OCI-LY1 (cell line): Measurements from ENCODE around the gene GATA2.

Source experiments
- H2AFZ ChIP-seq: fragments of 200-600 bp; sonication (generic), shearing (Covaris generic); 2 replicates; pipeline ENCODE4 v1.6.0; 2014; ENCODE audit warnings: antibody characterized with exemption, mild to moderate bottlenecking, low read length
- H3F3A ChIP-seq: fragments of 200-600 bp; sonication (generic), shearing (Covaris generic); 2 replicates; pipeline ENCODE4 v1.6.0; 2014; ENCODE audit warnings: mild to moderate bottlenecking, antibody characterized with exemption, low read length, moderate library complexity; ENCODE audit not compliant: insufficient read depth
- H3K27ac ChIP-seq: fragments of 200-600 bp; sonication (generic); 2 replicates; pipeline ENCODE4 v1.5.1; 2014; ENCODE audit warnings: low read length, mixed run types, mild to moderate bottlenecking, low read depth; ENCODE audit not compliant: poor library complexity, severe bottlenecking
- H3K27me3 ChIP-seq: fragments of 200-600 bp; sonication (generic); 2 replicates; pipeline ENCODE4 v1.6.0; 2014; ENCODE audit warnings: antibody characterized with exemption, mild to moderate bottlenecking, low read length, moderate library complexity; ENCODE audit not compliant: insufficient read depth
- H3K36me3 ChIP-seq: fragments of 200-600 bp; sonication (generic); 2 replicates; pipeline ENCODE4 v1.6.1; 2014; ENCODE audit warnings: mild to moderate bottlenecking, antibody characterized with exemption, low read length, moderate library complexity, mixed read lengths; ENCODE audit not compliant: insufficient read depth
- H3K4me1 ChIP-seq: fragments of 200-600 bp; sonication (generic); 2 replicates; pipeline ENCODE4 v1.5.1; 2014; ENCODE audit warnings: mild to moderate bottlenecking, low read length, moderate library complexity; ENCODE audit not compliant: insufficient read depth, severe bottlenecking
- H3K4me2 ChIP-seq: fragments of 200-600 bp; sonication (generic), shearing (Covaris generic); 2 replicates; pipeline ENCODE4 v1.6.1; 2014; ENCODE audit warnings: low read length
- H3K4me3 ChIP-seq: fragments of 200-600 bp; sonication (generic); 2 replicates; pipeline ENCODE4 v1.5.1; 2014; ENCODE audit warnings: low read length, low read depth, mild to moderate bottlenecking, mixed read lengths; ENCODE audit not compliant: poor library complexity, severe bottlenecking
- H3K79me2 ChIP-seq: fragments of 200-600 bp; shearing (Covaris generic); 2 replicates; pipeline ENCODE4 v1.6.1; 2016; ENCODE audit warnings: mixed run types, low read length, mixed read lengths; ENCODE audit not compliant: insufficient read depth
- H3K9ac ChIP-seq: fragments of 200-600 bp; sonication (generic), shearing (Covaris generic); 2 replicates; pipeline ENCODE4 v1.6.1; 2014; ENCODE audit warnings: mild to moderate bottlenecking, low read length, mixed read lengths
- H3K9me2 ChIP-seq: fragments of 200-600 bp; sonication (generic), shearing (Covaris generic); 2 replicates; pipeline ENCODE4 v1.6.1; 2014; ENCODE audit warnings: low read depth, mild to moderate bottlenecking, low read length, mixed read lengths
- H3K9me3 ChIP-seq: fragments of 200-600 bp; shearing (Covaris generic); 2 replicates; pipeline ENCODE4 v1.6.1; 2014; ENCODE audit warnings: low read length, mixed read lengths
- H4K20me1 ChIP-seq: fragments of 200-600 bp; sonication (generic), shearing (Covaris generic); 2 replicates; pipeline ENCODE4 v1.6.0; 2016; ENCODE audit warnings: mild to moderate bottlenecking, low read length; ENCODE audit not compliant: insufficient read depth
- EZH2 ChIP-seq: fragments of 200-600 bp; sonication (generic), shearing (Covaris generic); IDR thresholded peaks from 2 replicates; pipeline ENCODE4 v1.8.0; 2017; ENCODE audit warnings: borderline replicate concordance, mixed run types, mild to moderate bottlenecking, antibody characterized with exemption, low read length, moderate library complexity, mixed read lengths
- TF ChIP-seq, protein P1 (sequence below): fragments of 200-600 bp; sonication (generic), shearing (Covaris generic); IDR thresholded peaks from 2 replicates; pipeline ENCODE4 v1.5.1; 2017; ENCODE audit warnings: mild to moderate bottlenecking, antibody characterized with exemption, low read length, moderate library complexity, mixed read lengths

The GATA2 gene

DNA sequence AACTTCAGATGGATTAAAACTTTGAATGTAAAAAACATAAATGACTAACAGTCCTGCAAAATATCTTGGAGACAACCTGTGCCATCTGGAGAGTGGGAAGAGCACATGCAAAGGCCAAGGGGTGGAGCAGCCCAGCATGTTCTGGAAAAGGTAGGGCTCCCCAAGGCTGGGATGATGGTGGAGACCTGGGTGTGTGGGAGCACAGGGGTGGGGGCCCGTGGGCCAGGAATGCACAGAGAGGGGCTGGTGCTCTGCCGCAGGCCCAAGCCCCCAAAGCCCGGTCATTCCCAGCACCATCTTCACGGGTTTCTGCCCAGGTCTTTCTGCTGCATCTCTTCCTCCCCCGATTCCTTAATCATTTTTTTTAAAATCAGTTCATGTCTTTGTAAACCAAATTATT, 9.7 kb upstream of the GATA2 start:
- Histone ChIP-seq H3K79me2 (no peaks in the 10 kb centered on the region), H3K9ac (no peak overlapping the region), H3K4me1 (no peaks in the 10 kb centered on the region), H3K27me3 (peaks cover 5% of the 10 kb centered on the region; the same call in 1 of the 2 replicates), H3K4me3 (no peak overlapping the region), H3F3A (no peaks in the 10 kb centered on the region), H2AFZ (no peak overlapping the region), H3K27ac (no peak overlapping the region), H3K9me2 (no peaks in the 10 kb centered on the region), H3K9me3 (no peaks in the 10 kb centered on the region), H3K4me2 (no peak overlapping the region), H4K20me1 (no peaks in the 10 kb centered on the region), H3K36me3 (no peaks in the 10 kb centered on the region; the same call in 1 of the 2 replicates)
- TF ChIP-seq EZH2: no peak
- TF ChIP-seq, protein P1, sequence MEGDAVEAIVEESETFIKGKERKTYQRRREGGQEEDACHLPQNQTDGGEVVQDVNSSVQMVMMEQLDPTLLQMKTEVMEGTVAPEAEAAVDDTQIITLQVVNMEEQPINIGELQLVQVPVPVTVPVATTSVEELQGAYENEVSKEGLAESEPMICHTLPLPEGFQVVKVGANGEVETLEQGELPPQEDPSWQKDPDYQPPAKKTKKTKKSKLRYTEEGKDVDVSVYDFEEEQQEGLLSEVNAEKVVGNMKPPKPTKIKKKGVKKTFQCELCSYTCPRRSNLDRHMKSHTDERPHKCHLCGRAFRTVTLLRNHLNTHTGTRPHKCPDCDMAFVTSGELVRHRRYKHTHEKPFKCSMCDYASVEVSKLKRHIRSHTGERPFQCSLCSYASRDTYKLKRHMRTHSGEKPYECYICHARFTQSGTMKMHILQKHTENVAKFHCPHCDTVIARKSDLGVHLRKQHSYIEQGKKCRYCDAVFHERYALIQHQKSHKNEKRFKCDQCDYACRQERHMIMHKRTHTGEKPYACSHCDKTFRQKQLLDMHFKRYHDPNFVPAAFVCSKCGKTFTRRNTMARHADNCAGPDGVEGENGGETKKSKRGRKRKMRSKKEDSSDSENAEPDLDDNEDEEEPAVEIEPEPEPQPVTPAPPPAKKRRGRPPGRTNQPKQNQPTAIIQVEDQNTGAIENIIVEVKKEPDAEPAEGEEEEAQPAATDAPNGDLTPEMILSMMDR: no peak

- no peak overlapping the region for H3K4me2 ChIP-seq
These were observed 8.4 kb upstream of the GATA2 start for GRCh38 chr3:128501431-128501830.

GRCh38 chr3:128500556-128500955, 7.6 kb upstream of the GATA2 start:
- Histone ChIP-seq H4K20me1 (no peaks in the 10 kb centered on the region), H3K9me2 (no peaks in the 10 kb centered on the region), H3K27ac (no peak overlapping the region), H3K79me2 (no peaks in the 10 kb centered on the region), H3K4me3 (no peak overlapping the region), H2AFZ (no peak overlapping the region), H3K36me3 (no peaks in the 10 kb centered on the region), H3K4me2 (no peak overlapping the region), H3K27me3 (peaks cover 15% of the 10 kb centered on the region), H3F3A (no peaks in the 10 kb centered on the region), H3K4me1 (peaks cover 3% of the 10 kb centered on the region), H3K9me3 (no peaks in the 10 kb centered on the region), H3K9ac (no peak overlapping the region)
- no peak for TF ChIP-seq EZH2
- TF ChIP-seq, protein P1: no peak

More at GRCh38 chr3:128501431-128501830, 8.4 kb upstream of the GATA2 start:
- Histone ChIP-seq H3K9me3 (no peaks in the 10 kb centered on the region), H3K27ac (no peak overlapping the region), H3K4me1 (peaks cover 3% of the 10 kb centered on the region), H3K4me3 (no peak overlapping the region), H4K20me1 (no peaks in the 10 kb centered on the region), H3K79me2 (no peaks in the 10 kb centered on the region), H3K27me3 (peaks cover 11% of the 10 kb centered on the region), H3F3A (no peaks in the 10 kb centered on the region), H3K9me2 (no peaks in the 10 kb centered on the region), H3K9ac (no peak overlapping the region), H2AFZ (no peak overlapping the region), H3K36me3 (no peaks in the 10 kb centered on the region; the same call in 1 of the 2 replicates)
- TF ChIP-seq, protein P1: no peak
- no peak for TF ChIP-seq EZH2
